PFSK-1 (cell line): Measurements from ENCODE around the gene GCG.

Experiments used
- FOXP2 ChIP-seq: optimal IDR thresholded peaks from 2 replicates; pipeline ENCODE3; 2011; ENCODE audit warnings: borderline replicate concordance, control low read depth, inconsistent platforms; ENCODE audit not compliant: insufficient read depth; ENCODE audit errors: extremely low read length, extremely low read depth
- POLR2AphosphoS5 ChIP-seq: IDR thresholded peaks from 2 replicates; pipeline ENCODE4 v1.6.1; 2012; ENCODE audit warnings: low read depth, mild to moderate bottlenecking, control low read depth, low read length, moderate library complexity
- REST ChIP-seq, 2 experiments: IDR thresholded peaks; 2 replicates each; pipeline versions ENCODE4 v1.6.1 to v1.8.0; 2011 to 2012; ENCODE audit warnings: low read depth in 2 of 2, low read length in 2 of 2, control low read depth in 1 of 2, inconsistent platforms in 1 of 2, mild to moderate bottlenecking in 1 of 2, moderate library complexity in 1 of 2; ENCODE audit not compliant: insufficient read depth in 1 of 2
- SIN3A ChIP-seq: IDR thresholded peaks from 2 replicates; pipeline ENCODE4 v1.6.1; 2012; ENCODE audit warnings: mild to moderate bottlenecking, low read length, moderate library complexity, borderline replicate concordance; ENCODE audit not compliant: insufficient read depth
- TAF1 ChIP-seq: IDR thresholded peaks from 2 replicates; pipeline ENCODE4 v1.6.1; 2012; ENCODE audit warnings: low read length, control low read depth, borderline replicate concordance; ENCODE audit not compliant: insufficient read depth

The GCG gene

GRCh38 chr2:162156149-162156548, 4.1 kb upstream of the GCG start:
- no peak for TF ChIP-seq POLR2AphosphoS5
- TF ChIP-seq SIN3A: no peak
- no peak for TF ChIP-seq REST (IDR thresholded peaks at IDR 0.05; ENCODE audit: insufficient read depth in 1 of 2, low read depth in 2 of 2, low read length in 2 of 2)
- TF ChIP-seq FOXP2: no peak
- no peak for TF ChIP-seq TAF1

- no peak for TF ChIP-seq SIN3A
- no peak for TF ChIP-seq FOXP2
- TF ChIP-seq TAF1: no peak
- no peak for TF ChIP-seq REST (IDR thresholded peaks at IDR 0.05; ENCODE audit: insufficient read depth in 1 of 2, low read depth in 2 of 2, low read length in 2 of 2)
- no peak for TF ChIP-seq POLR2AphosphoS5
Observed at GRCh38 chr2:162155093-162155492, 3.0 kb upstream of the GCG start.

GRCh38 chr2:162153608-162154224, 1.7 kb upstream of the GCG start:
- TF ChIP-seq TAF1: no peak
- no peak for TF ChIP-seq POLR2AphosphoS5
- TF ChIP-seq SIN3A: no peak
- TF ChIP-seq FOXP2: no peak
- no peak for TF ChIP-seq REST (IDR thresholded peaks at IDR 0.05; ENCODE audit: insufficient read depth in 1 of 2, low read depth in 2 of 2, low read length in 2 of 2)

GRCh38 chr2:162149940-162150339, 2.1 kb downstream of the GCG start:
- TF ChIP-seq POLR2AphosphoS5: no peak
- no peak for TF ChIP-seq SIN3A
- no peak for TF ChIP-seq FOXP2
- TF ChIP-seq REST (IDR thresholded peaks at IDR 0.05; ENCODE audit: insufficient read depth in 1 of 2, low read depth in 2 of 2, low read length in 2 of 2): no peak
- TF ChIP-seq TAF1: no peak

GRCh38 chr2:162149466-162149865, 2.6 kb downstream of the GCG start:
- TF ChIP-seq TAF1 (no peak), SIN3A (no peak), POLR2AphosphoS5 (no peak), FOXP2 (no peak)
